Activated CD8-positive, alpha-beta memory T cell treated with anti-CD3 and anti-CD28 coated beads for 48 hours (primary cell): ENCODE data around the gene KCNQ2.
"Not testable (repeated sequence)": the region's sequence is repeated elsewhere in the genome, so short reads cannot be mapped to it uniquely, and the experiment has no call there.

Source experiments
- DNase-seq, 3 experiments: peaks; one replicate each; pipeline ENCODE4 v3.0.0-alpha.2; 2020; ENCODE audit warnings: low read depth in 2 of 3, low spot score in 2 of 3

Gene KCNQ2

GRCh38 chr20:63387917-63388316 is 84.5 kb downstream of the KCNQ2 start:
- no peak for DNase-seq

- no peak for DNase-seq
Measured at GRCh38 chr20:63387393-63387792, 85.1 kb downstream of the KCNQ2 start.

GRCh38 chr20:63386491-63386890 is 86.0 kb downstream of the KCNQ2 start:
- no peak for DNase-seq

- no peak for DNase-seq
Measured at GRCh38 chr20:63385819-63386218, 86.6 kb downstream of the KCNQ2 start.

- DNase-seq = no peak
Measured at GRCh38 chr20:63384336-63384735, 88.1 kb downstream of the KCNQ2 start.

- DNase-seq = no peak
Measured at GRCh38 chr20:63383556-63383955, 88.9 kb downstream of the KCNQ2 start.

GRCh38 chr20:63382551-63383300 is 89.7 kb downstream of the KCNQ2 start:
- no peak for DNase-seq

- peak in 1 of 3 experiments; percentile 25 for DNase-seq
Measured at GRCh38 chr20:63381781-63382431, 90.5 kb downstream of the KCNQ2 start.

- DNase-seq = no peak
Measured at GRCh38 chr20:63380346-63380870, 92.0 kb downstream of the KCNQ2 start.

- DNase-seq = not testable (repeated sequence)
Measured at GRCh38 chr20:63379872-63380271, 92.6 kb downstream of the KCNQ2 start.

- DNase-seq = no peak
Measured at GRCh38 chr20:63379296-63379695, 93.2 kb downstream of the KCNQ2 start.

GRCh38 chr20:63378626-63379025 is 93.8 kb downstream of the KCNQ2 start:
- no peak for DNase-seq

GRCh38 chr20:63377951-63378381 is 94.5 kb downstream of the KCNQ2 start:
- no peak for DNase-seq

- DNase-seq = no peak
Measured at GRCh38 chr20:63377256-63377941, 95.1 kb downstream of the KCNQ2 start.

GRCh38 chr20:63376283-63377250 is 95.9 kb downstream of the KCNQ2 start:
- DNase-seq = no peak

- no peak for DNase-seq
Measured at GRCh38 chr20:63375438-63375837, 97.0 kb downstream of the KCNQ2 start.

GRCh38 chr20:63374504-63374903 is 98.0 kb downstream of the KCNQ2 start:
- no peak for DNase-seq

GRCh38 chr20:63373996-63374395 is 98.5 kb downstream of the KCNQ2 start:
- DNase-seq = no peak

GRCh38 chr20:63372971-63373885 is 99.2 kb downstream of the KCNQ2 start:
- no peak for DNase-seq
